ENCODE measurements around the gene ENOX1.

The ENOX1 gene

GRCh38 chr13:43273362-43273761, 513.4 kb downstream of the ENOX1 start:
- DNase-seq (ENCODE audit: low read depth) = peak; percentile 70
- no peak overlapping the region for H3K4me3 ChIP-seq (ENCODE audit: control insufficient read depth, low read depth, low read length)
- TF ChIP-seq, protein P1, sequence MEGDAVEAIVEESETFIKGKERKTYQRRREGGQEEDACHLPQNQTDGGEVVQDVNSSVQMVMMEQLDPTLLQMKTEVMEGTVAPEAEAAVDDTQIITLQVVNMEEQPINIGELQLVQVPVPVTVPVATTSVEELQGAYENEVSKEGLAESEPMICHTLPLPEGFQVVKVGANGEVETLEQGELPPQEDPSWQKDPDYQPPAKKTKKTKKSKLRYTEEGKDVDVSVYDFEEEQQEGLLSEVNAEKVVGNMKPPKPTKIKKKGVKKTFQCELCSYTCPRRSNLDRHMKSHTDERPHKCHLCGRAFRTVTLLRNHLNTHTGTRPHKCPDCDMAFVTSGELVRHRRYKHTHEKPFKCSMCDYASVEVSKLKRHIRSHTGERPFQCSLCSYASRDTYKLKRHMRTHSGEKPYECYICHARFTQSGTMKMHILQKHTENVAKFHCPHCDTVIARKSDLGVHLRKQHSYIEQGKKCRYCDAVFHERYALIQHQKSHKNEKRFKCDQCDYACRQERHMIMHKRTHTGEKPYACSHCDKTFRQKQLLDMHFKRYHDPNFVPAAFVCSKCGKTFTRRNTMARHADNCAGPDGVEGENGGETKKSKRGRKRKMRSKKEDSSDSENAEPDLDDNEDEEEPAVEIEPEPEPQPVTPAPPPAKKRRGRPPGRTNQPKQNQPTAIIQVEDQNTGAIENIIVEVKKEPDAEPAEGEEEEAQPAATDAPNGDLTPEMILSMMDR (conservative IDR thresholded peaks at IDR 0.05; ENCODE audit: control insufficient read depth, insufficient read depth, low read depth, low read length) = no peak

DNA sequence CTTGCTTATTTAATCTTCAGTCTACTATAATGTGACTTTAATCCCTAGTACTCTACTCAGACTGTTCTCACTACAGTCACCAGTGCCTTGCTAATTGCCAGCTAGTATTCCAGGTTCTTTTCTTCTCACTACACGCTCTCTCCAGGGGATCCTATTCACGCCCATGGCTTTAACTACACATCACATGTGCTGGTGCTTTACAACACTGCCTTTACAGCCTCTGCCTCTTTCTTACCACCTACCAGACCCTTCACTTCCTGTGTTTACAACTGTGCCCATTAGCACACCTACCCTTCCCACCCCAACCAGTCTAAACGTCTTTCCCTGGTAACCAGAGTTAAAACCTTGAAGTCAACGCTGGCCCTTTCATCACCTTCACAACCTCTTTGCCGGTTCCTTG, 513.9 kb downstream of the ENOX1 start:
- H3K4me3 ChIP-seq (ENCODE audit: control insufficient read depth, low read depth, low read length) = no peak overlapping the region
- DNase-seq (ENCODE audit: low read depth) = no peak
- TF ChIP-seq, protein P1 (conservative IDR thresholded peaks at IDR 0.05; ENCODE audit: control insufficient read depth, insufficient read depth, low read depth, low read length) = no peak

GRCh38 chr13:43271152-43271551, 515.6 kb downstream of the ENOX1 start:
- TF ChIP-seq, protein P1 (conservative IDR thresholded peaks at IDR 0.05; ENCODE audit: control insufficient read depth, insufficient read depth, low read depth, low read length) = no peak
- no peak overlapping the region for H3K4me3 ChIP-seq (ENCODE audit: control insufficient read depth, low read depth, low read length)
- no peak for DNase-seq (ENCODE audit: low read depth)

- TF ChIP-seq, protein P1 (conservative IDR thresholded peaks at IDR 0.05; ENCODE audit: control insufficient read depth, insufficient read depth, low read depth, low read length) = no peak
- no peak for DNase-seq (ENCODE audit: low read depth)
- H3K4me3 ChIP-seq (ENCODE audit: control insufficient read depth, low read depth, low read length) = no peak overlapping the region
These were observed 516.5 kb downstream of the ENOX1 start for GRCh38 chr13:43270130-43270830.

- no peak overlapping the region for H3K4me3 ChIP-seq (ENCODE audit: control insufficient read depth, low read depth, low read length)
- TF ChIP-seq, protein P1 (conservative IDR thresholded peaks at IDR 0.05; ENCODE audit: control insufficient read depth, insufficient read depth, low read depth, low read length) = no peak
- peak; percentile 96 for DNase-seq (ENCODE audit: low read depth)
These were observed 517.7 kb downstream of the ENOX1 start for GRCh38 chr13:43269037-43269481.

DNA sequence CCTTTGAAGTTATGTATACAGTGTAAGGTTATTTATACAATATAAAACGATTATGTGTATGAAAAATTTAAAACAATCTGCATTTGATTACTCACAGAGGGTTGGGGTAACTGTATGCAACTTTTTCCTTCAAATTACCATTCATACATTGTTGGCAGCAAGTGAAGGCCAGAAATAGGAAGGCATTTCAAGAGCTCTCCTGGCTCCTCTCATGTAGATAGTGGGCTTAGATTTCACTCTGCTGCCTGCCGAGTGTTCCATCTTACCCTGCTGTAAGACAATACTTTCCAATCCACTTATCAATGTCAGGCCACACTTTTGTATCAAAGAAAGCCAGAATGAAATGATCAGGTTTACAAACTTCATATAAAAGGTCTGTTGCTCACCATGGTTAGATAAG, 518.1 kb downstream of the ENOX1 start:
- TF ChIP-seq, protein P1 (conservative IDR thresholded peaks at IDR 0.05; ENCODE audit: control insufficient read depth, insufficient read depth, low read depth, low read length) = no peak
- no peak for DNase-seq (ENCODE audit: low read depth)
- no peak overlapping the region for H3K4me3 ChIP-seq (ENCODE audit: control insufficient read depth, low read depth, low read length)

Data from fibroblast of mammary gland (primary cell).